Forelimb muscle (tissue), 1 donor: ENCODE data around the gene PAK6. TPM values are rescaled to one million over a fixed set of nuclear protein-coding genes. Genes with fewer than 3 reads are reported as not detected.

ENCODE experiments used
- DNase-seq: peaks from one replicate; pipeline ENCODE4 v3.0.0-alpha.2; 2013; ENCODE audit warnings: low read depth
- polyA plus RNA-seq: library from polyadenylated mRNA; unstranded; fragments of 120-200 nt; gene quantifications from one replicate; pipeline ENCODE4 v1.2.1, GENCODE V29; 2013; ENCODE audit not compliant: insufficient read length

PAK6 gene
- polyA plus RNA-seq, 1 donor: 0.83 TPM

DNA sequence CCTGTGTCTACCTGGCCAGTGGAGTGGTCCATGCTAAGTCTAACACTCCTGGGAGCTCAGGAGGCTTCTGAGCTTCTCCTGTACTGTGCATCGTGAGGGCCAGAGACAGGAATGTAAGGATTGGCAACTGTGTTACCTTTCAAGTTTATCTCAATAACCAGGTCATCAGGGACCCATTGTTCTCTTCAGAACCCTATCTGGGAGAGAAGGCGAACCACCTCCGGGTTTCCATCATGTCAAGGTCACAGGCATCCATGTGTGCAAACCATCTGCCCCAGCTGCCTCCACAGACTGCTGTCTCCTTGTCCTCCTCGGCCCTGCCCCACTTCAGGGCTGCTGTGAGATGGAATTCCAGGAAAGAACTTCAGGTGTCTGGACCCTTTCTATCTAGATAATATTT, 38.1 kb downstream of the PAK6 start:
- DNase-seq: no peak

DNA sequence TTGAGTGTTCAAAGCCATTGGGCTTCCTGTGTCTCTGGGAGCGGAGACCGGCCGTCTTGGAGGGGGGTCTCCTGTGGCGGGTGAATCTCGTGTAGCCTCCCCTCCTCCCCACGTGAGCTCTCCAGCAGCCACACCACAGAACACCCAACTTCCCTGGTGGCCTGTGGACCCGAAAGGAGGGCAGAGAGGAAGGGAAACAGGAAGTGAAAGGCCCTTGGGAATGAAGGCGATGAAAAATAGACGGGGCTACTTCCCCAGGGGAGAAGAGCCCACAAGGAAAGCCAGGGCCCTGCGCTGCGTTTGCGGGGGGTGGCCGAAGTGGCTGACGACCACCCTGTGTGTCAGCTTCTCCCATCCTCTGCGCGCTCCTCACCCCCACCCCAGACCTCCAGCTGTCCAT, 38.6 kb downstream of the PAK6 start:
- DNase-seq: no peak

DNA sequence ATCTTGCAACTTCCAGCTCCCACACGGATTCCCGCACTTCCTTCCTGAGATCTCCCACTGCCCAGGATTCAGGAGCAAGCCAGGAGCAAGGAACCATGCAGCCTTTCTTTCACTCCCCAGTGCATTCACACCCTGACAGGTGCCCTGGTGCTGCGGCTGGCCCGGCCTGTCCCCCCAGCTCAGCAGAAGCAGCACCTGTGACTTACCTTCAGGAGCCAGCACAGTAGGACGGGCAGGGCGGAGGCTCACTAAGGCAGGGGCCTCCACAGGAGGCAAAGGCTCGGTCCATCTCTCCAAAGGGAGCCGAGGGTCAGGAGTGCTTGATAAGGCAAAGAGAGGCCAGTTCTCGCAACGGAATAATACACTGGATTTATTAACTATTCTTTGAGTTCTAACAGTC, 39.2 kb downstream of the PAK6 start:
- DNase-seq: no peak

DNA sequence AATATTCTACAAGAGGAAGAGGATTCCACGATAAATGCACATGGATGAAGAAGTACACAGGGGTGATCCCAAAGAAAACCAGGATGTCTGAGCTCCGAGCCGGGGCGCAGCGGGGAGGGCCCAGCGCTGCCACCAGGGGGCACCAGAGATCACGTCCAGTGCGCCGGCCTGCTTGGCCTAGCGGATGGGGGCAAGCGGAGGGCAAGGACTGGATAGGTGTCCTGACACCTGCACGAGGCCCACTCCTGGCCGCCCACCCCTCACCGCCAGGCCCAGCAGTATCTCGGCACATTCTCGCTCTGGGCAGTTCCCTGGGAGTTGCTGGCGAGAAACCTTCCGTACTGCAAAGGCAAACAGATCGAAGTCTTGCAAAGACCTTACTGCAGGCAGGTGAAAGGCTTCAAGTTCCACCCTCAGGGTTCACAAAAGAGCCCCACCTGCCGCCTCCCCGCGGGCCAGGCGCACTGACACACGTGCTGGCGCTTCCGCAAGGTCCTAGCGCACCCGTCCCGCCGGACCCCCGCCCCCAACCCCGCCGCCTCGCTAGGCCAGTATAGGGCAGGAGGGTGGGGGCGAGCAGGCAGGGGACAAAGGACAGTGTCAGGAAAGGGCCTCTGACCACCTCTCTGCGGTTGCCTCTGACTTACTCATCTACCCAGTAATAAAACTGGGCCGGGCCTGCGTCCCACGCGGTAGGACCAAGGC, 40.7 kb downstream of the PAK6 start:
- DNase-seq: no peak

GRCh38 chr15:40280260-40281056, 41.6 kb downstream of the PAK6 start:
- no peak for DNase-seq

DNA sequence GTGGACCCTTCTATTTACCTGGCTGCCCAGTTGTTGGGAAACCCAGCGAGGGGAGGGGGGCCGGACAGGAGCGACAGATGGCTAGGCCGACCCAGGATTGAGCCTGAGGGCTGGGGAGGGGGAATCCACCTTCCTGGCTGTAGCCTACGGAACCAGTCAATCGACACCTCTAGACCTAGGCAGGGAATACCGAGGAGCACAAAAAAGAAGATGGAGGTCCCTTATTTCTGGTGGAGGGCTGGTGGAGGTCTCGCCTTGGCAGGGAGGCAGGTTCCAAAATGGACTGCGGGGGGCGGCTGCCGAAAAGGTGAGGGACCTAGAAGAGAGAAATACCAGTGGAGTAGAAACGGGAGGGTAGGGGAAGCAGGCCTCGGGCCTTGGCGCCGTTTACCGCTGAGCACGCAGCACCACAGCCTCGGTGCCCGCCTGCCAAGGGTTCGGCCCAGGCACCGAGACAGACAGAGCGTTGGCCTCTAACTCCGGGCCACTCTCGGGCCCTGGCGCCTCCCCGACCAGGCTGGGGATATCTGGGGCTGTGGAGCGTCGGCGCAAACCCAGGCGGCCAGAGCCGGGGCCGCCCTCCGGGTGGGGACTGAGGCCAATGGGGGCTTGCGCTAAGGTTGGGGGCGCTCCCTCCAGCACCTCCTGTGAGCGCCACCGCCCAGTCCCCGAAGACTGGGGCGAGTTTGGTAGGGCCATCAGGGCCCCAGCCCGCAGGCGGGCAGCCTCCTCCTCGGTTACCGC, 42.4 kb downstream of the PAK6 start:
- DNase-seq: no peak

DNA sequence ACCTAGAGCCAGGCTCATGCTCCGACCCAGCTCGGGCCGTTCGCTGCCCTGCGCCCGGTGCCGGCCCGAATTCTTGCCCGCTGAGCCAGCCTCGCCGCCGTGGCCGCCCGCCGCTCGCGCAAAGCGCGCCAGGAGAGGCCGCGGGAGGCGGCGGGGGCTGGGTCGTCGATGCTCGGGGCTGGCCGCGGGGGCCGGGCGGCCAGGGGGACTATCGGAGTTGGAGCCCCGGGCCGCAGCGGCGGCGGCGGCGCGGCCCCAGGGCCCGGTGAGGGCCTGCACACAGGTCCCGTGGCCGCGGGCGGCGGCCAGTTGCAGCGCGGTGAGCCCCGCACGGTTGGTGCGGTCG, 42.9 kb downstream of the PAK6 start:
- no peak for DNase-seq

GRCh38 chr15:40282147-40282868, 43.4 kb downstream of the PAK6 start:
- no peak for DNase-seq

- no peak for DNase-seq
Observed at GRCh38 chr15:40282869-40283614, 44.2 kb downstream of the PAK6 start, which contains the start of gene ANKRD63. ANKRD63 (minus strand) TSS chr15:40283064; CDS start chr15:40282586, 478 bp downstream.

GRCh38 chr15:40283615-40284300, 44.9 kb downstream of the PAK6 start:
- no peak for DNase-seq

GRCh38 chr15:40285151-40285550, 46.3 kb downstream of the PAK6 start:
- DNase-seq: no peak

DNA sequence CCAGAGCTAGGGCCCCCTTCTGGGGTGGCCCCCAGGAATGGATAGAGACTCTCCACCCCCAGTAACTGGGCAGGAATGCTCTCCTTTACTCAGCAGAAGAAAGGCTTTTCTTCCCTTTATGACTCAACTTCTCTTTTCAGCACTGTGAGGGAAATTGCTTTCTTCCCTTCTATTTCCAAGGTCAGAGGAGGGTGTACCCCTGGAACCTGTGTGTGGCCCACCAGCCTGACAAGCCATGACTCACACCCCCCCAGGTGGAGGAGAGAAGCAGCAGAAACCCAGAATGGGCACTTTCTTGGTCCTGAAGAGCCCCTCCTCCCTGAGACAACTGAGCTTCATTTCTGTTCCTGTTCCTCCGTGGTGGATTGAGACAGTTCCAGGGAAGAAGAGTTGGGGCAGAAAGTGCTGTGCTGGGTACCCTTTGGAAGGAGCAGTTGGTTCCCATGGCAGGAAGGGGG, 46.7 kb downstream of the PAK6 start:
- no peak for DNase-seq

DNA sequence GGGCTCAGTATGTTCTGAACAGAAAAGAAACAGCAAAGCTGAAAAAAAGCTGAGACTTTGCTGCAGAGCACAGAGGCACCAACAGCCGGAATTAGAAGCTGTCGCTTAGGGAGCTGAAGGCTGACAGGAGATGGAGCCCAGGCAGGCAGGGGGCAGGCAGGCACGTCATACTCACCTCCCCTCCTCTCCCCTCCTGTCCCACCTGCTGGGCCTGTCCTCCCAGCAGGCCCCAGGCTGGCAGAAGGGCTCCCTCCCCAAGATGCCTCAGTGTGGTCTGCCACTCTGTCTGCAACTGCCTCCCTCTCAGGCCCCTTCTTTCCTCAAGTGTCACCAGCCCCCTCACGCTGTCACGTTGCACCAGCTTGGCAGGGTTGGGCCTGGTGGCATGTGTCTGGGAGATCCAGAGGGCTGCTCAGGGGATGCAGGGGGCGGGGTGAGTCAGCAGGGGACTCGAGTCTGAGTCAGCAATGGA, 47.2 kb downstream of the PAK6 start:
- no peak for DNase-seq

GRCh38 chr15:40286794-40287193, 47.9 kb downstream of the PAK6 start:
- DNase-seq: no peak

DNA sequence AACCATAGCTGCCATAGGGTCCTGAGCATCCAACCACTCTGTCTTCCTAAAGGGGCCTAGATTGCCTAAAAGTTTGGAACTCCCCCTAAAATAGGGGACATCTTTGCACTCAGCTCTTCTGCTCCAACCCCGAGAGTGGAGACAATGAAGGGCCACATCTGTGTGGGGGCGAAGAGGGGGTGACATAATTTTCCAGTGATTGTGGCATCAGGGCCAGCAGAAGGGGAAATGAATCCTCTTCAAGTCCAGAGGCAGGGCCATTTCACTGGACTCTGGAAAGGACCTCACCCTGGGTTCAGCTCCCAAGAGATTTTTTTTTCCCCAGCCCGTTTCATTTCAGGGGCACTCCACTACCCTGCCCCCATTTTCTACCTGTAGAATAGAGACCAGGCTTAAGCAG, 48.6 kb downstream of the PAK6 start:
- no peak for DNase-seq

DNA sequence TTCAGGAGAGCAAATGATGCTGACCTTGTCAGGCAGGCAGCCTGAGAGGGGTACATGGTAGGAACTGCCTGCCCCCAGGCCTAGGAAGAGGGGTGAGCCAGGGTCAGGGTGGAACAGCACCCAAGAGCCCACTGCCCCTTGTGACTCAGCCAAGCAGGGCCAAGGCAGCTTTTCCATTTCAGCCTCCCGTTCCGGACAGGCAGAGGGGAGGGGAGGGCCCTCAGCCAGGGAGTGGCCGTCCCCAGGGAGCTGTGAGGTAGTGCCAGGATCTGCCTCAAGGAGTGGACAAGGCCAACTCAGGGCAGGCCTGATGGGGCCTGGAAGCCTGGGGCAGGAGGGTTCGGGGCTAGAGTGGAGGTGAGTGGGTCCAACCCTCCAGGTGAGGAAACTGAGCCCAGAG, 49.1 kb downstream of the PAK6 start:
- no peak for DNase-seq

DNA sequence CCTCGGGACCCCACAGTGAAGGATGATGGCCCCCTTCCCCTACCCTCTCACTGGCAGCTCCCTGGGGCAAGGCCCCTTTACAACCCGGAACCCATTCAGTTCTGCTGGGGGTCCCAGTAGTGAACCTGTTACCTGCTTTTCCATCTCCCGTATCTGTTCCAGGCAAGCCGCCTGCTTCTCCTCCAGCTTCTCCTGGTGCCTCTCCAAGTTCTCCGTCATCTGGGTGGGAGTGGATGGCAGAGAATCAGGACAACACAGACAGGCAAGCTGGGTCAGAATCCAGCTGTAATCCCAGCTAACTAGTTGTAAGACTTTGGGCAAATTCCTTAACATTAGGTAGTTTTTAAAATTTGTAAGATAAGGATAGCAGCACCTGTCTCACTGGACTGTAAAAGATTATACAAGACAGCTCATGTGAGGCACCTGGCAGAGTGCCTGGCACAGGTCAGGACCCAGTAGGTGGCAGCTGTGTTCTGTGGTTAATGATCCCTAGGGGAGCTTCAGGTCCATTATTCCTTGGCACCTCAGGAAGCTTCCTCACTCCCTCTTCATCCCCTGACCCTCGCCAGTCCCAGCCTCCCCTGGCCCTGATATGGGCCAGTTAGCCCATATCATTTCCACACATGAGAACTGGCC, 50.4 kb downstream of the PAK6 start:
- no peak for DNase-seq

DNA sequence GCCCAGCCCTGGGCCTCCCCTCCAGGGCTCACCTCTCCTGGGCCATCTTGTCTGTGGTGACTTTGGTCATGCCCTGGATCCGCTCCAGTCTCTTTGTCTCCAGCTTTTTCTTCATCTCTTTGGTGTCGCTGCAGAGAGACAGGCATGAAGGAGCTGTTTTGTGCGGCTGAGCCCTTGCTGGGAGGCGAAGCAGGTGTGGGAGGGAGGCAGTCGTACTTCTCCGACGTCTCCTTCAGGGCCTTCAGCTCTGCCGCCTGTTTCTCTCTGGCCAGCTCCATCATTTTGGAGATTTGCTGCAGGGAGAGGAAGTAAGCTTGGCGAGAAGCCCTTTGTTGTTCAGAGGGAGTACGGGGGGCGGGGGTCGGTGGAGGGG, 51.7 kb downstream of the PAK6 start:
- no peak for DNase-seq

DNA sequence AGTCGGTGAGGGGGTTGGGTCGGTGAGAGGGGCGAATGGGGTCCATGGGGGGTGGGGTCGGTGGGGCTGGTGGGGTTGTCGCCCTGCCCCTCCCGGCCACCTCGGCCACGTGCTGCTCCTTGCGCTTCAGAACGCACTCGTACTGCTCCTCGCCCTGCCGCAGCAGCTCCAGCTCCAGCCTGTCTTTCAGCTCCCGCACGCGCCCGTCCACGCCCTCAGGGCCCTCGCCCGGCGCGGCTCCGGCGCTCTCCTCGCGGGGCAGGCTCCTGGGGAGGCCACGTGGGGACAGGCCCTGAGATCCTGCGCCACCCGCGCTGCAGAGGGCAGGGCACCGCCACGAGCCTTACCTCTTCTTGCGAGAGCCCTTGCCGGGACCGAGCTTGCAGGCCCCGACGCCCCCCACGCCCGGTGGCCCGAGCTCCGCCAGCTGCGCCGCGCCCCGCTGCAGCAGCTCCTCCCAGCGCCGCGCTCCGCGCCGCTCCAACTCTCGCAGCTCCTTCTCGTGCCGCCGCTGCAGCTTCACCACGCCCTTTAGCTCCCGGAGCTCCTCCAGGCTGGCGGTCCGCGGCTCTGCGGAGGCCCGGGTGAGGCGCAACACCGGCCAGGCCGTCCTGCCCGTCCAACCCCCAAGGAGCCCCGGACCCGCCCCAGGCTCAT, 52.2 kb downstream of the PAK6 start:
- no peak for DNase-seq
